ENCODE measurements around the gene EML3. TPM values are rescaled to one million over a fixed set of nuclear protein-coding genes. Genes with fewer than 3 reads are reported as not detected.

EML3 gene
- total and polyA plus RNA-seq, 12 donors, result 9.7 to 198 (median 36.3) TPM

DNA sequence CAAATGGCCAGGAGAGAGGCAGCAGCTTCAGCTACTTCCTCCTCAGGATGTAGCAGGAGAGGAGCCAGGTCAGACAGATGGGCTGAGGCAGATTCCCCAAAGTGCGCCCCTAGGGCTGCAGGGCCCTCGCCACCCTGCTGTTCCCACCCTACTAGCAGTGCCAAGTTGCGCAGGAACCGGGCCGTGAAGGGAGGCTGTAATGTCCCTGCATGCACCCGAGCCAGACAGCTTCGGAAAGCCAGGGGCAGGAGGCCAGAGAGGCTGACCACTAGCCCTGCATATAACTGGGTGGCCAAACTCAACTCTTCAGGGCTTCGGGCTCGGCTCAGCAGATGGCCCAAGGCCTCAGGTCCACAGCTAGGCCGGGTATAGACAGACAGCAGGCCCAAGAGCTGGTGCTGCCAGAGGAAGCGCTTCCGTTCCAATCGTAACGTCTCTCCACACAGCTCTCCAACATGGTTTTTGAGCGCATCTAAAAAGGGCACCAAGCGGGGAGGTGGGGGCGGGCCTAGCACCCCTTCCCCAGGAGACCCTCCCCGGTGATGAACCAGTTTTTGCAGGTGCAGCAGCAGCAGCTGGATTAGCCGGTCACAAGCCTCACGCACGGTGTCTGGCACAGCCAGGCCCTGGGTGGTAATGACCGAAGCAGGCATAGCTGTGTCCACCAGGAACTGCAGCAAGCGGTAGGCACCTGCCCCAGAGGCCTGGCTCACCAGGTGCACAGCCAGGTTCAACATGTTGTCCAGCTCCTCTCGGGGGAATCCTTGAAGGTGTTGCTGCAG is 35.8 kb upstream of the EML3 start:
- Histone ChIP-seq H3K27ac (no peak overlapping the region), H3K9me3 (replicated peaks in 1 of 3) (no peaks in the 10 kb centered on the region), H3K27me3 (no peaks in the 10 kb centered on the region), H3K36me3 (replicated peaks in 1 of 2) (peaks cover 0 to 30% of the 10 kb centered on the region in 2 donors), H3K4me1 (replicated peaks in 1 of 2) (peaks cover 21 to 37% of the 10 kb centered on the region in 2 donors), H3K4me3 (no peak overlapping the region)
- TF ChIP-seq CTCF (IDR thresholded peaks at IDR 0.05) (no peak), POLR2A (IDR thresholded peaks at IDR 0.05) (no peak)
- 86 to 94% (median 91%) methylated on average over 7 to 24 of the region's 24 CpGs for WGBS, 4 donors
- DNase-seq, result no peak
- intact Hi-C loops (cut with DNase I), result no loop called here

DNA sequence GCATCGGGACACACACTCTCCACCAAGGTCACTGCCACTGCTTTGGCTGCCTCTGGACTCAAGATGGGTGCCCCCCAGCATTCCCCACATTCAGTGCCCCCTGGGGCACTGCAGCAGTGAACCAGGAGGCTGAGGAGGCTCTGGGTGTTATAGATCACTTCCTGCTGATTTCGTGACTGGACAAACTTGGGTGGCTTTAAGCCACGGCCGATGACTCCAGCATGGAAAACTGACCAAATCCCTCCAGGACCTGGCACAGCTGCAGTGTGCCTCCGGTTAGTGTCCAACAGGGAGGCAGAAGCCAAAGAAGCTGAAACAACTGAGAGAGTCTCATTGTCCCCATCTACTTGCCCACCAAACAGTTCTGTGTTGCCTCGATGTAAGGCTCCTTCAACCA is 35.0 kb upstream of the EML3 start:
- no peak overlapping the region for H3K4me3 ChIP-seq
- 63 to 100% (median 75%) methylated on average over 1 to 6 of the region's 6 CpGs for WGBS, 4 donors
- no peaks in the 10 kb centered on the region for H3K27me3 ChIP-seq
- H3K36me3 ChIP-seq (replicated peaks in 1 of 2), result peaks cover 0 to 34% of the 10 kb centered on the region in 2 donors
- DNase-seq, result no peak
- H3K9me3 ChIP-seq (replicated peaks in 1 of 3), result no peaks in the 10 kb centered on the region
- no peak for TF ChIP-seq CTCF (IDR thresholded peaks at IDR 0.05)
- no peak for TF ChIP-seq POLR2A (IDR thresholded peaks at IDR 0.05)
- intact Hi-C loops (cut with DNase I), result no loop called here
- no peak overlapping the region for H3K27ac ChIP-seq
- H3K4me1 ChIP-seq (replicated peaks in 1 of 2), result peaks cover 20 to 36% of the 10 kb centered on the region in 2 donors

GRCh38 chr11:62646825-62647608 is 34.4 kb upstream of the EML3 start:
- Histone ChIP-seq H3K9me3 (replicated peaks in 1 of 3) (no peaks in the 10 kb centered on the region), H3K27me3 (no peaks in the 10 kb centered on the region), H3K36me3 (replicated peaks in 1 of 2) (peaks cover 0 to 34% of the 10 kb centered on the region in 2 donors), H3K4me3 (no peak overlapping the region), H3K27ac (peak overlapping the region in 2 of 5 donors; percentile 57 to 95), H3K4me1 (replicated peaks in 1 of 2) (peaks cover 14 to 30% of the 10 kb centered on the region in 2 donors)
- DNase-seq, result peak in 1 of 7 donors; percentile 26
- 39 to 60% (median 46%) methylated on average over 20 to 32 of the region's 32 CpGs for whole genome bisulfite sequencing, 4 donors
- intact Hi-C loops (cut with DNase I), result no loop called here
- TF ChIP-seq CTCF (IDR thresholded peaks at IDR 0.05) (no peak), POLR2A (IDR thresholded peaks at IDR 0.05) (no peak)
